HEK293 (cell line): ENCODE results near the gene KPNA6.

Experiments used
- CTCF ChIA-PET: fragments of 350-600 bp; formaldehyde crosslinking; extraction: SDS; loops from one replicate; lab custom pipeline; 2021; ENCODE audit warnings: antibody characterized with exemption; lab: Yijun Ruan, JAX
- POLR2A ChIA-PET: fragments of 300-600 bp; formaldehyde crosslinking; extraction: SDS; loops from one replicate; lab custom pipeline; 2020; ENCODE audit warnings: antibody characterized with exemption, inconsistent platforms; lab: Yijun Ruan, JAX
- H3K27ac ChIP-seq: fragments of 200-500 bp; sonication (Bioruptor generic); 2 replicates; pipeline ENCODE4 v1.5.1; 2014; ENCODE audit warnings: low read depth, low read length, control low read depth, inconsistent platforms; ENCODE audit errors: extremely low read depth
- H3K36me3 ChIP-seq, 2 experiments: fragments of 200-500 bp in 1 of 2; sonication (Bioruptor generic) in 1 of 2; 1 replicate in 1 of 2; 2 replicates in 1 of 2; pipeline ENCODE4 v1.5.1; 2014 to 2017; ENCODE audit warnings: inconsistent platforms in 2 of 2, low read length in 2 of 2; ENCODE audit not compliant: control insufficient read depth in 2 of 2, insufficient read depth in 1 of 2
- H3K4me1 ChIP-seq: fragments of 200-500 bp; sonication (Bioruptor generic); 2 replicates; pipeline ENCODE4 v1.5.1; 2014; ENCODE audit warnings: mild to moderate bottlenecking, low read length, inconsistent platforms; ENCODE audit not compliant: control insufficient read depth, insufficient read depth
- H3K4me3 ChIP-seq: 2 replicates; pipeline ENCODE4 v1.5.1; 2011; ENCODE audit warnings: low read depth, mild to moderate bottlenecking, control low read depth, low read length, moderate library complexity
- H3K9me3 ChIP-seq: fragments of 200-500 bp; sonication (Bioruptor generic); 2 replicates; pipeline ENCODE4 v1.5.1; 2014; ENCODE audit warnings: low read depth, low read length, inconsistent platforms; ENCODE audit not compliant: control insufficient read depth, insufficient read depth
- BCL6B ChIP-seq: fragments of 450-650 bp; formaldehyde crosslinking; IDR thresholded peaks from 2 replicates; pipeline ENCODE4 v1.5.1; 2017; ENCODE audit warnings: missing biosample characterization, missing genetic modification characterization
- KLF16 ChIP-seq: fragments of 450-650 bp; formaldehyde crosslinking; IDR thresholded peaks from 2 replicates; pipeline ENCODE4 v1.5.1; 2017; ENCODE audit warnings: missing biosample characterization, missing genetic modification characterization
- KLF17 ChIP-seq: fragments of 450-650 bp; formaldehyde crosslinking; IDR thresholded peaks from 2 replicates; pipeline ENCODE4 v1.5.1; 2016; ENCODE audit warnings: missing biosample characterization, missing genetic modification characterization
- SCRT1 ChIP-seq: fragments of 450-650 bp; formaldehyde crosslinking; IDR thresholded peaks from 2 replicates; pipeline ENCODE4 v1.5.1; 2016; ENCODE audit warnings: missing biosample characterization, missing genetic modification characterization, borderline replicate concordance
- SCRT2 ChIP-seq: fragments of 450-650 bp; formaldehyde crosslinking; IDR thresholded peaks from 2 replicates; pipeline ENCODE4 v1.5.1; 2016; ENCODE audit warnings: missing biosample characterization, missing genetic modification characterization
- SETDB1 ChIP-seq: IDR thresholded peaks from one replicate; pipeline ENCODE4 v1.6.1; 2017; ENCODE audit warnings: mild to moderate bottlenecking, low read length, moderate library complexity, mixed read lengths; ENCODE audit not compliant: insufficient read length
- ZFP37 ChIP-seq: fragments of 450-650 bp; formaldehyde crosslinking; IDR thresholded peaks from 2 replicates; pipeline ENCODE4 v1.5.1; 2016; ENCODE audit warnings: missing biosample characterization, missing genetic modification characterization
- ZIC2 ChIP-seq: fragments of 450-650 bp; formaldehyde crosslinking; IDR thresholded peaks from 2 replicates; pipeline ENCODE4 v1.5.1; 2016; ENCODE audit warnings: missing biosample characterization, missing genetic modification characterization
- ZNF112 ChIP-seq: fragments of 450-650 bp; formaldehyde crosslinking; IDR thresholded peaks from 2 replicates; pipeline ENCODE4 v1.5.0; 2017; ENCODE audit warnings: missing biosample characterization, missing genetic modification characterization
- ZNF394 ChIP-seq: fragments of 450-650 bp; formaldehyde crosslinking; IDR thresholded peaks from 2 replicates; pipeline ENCODE4 v1.5.1; 2016; ENCODE audit warnings: missing biosample characterization, missing genetic modification characterization, mild to moderate bottlenecking, moderate library complexity, borderline replicate concordance
- ZNF580 ChIP-seq: fragments of 450-650 bp; formaldehyde crosslinking; IDR thresholded peaks from 2 replicates; pipeline ENCODE4 v1.5.1; 2016; ENCODE audit warnings: missing biosample characterization, missing genetic modification characterization
- ZNF658 ChIP-seq: fragments of 450-650 bp; formaldehyde crosslinking; IDR thresholded peaks from 2 replicates; pipeline ENCODE4; 2016; ENCODE audit warnings: missing biosample characterization, missing genetic modification characterization
- ZNF792 ChIP-seq: fragments of 450-650 bp; formaldehyde crosslinking; IDR thresholded peaks from 2 replicates; pipeline ENCODE4 v1.5.1; 2016; ENCODE audit warnings: missing biosample characterization, missing genetic modification characterization
- TF ChIP-seq, protein P1 (sequence below): fragments of 450-650 bp; formaldehyde crosslinking; conservative IDR thresholded peaks from 2 replicates; pipeline ENCODE4 v1.5.1; 2016; ENCODE audit warnings: low read depth, missing biosample characterization, missing genetic modification characterization

Gene KPNA6

DNA sequence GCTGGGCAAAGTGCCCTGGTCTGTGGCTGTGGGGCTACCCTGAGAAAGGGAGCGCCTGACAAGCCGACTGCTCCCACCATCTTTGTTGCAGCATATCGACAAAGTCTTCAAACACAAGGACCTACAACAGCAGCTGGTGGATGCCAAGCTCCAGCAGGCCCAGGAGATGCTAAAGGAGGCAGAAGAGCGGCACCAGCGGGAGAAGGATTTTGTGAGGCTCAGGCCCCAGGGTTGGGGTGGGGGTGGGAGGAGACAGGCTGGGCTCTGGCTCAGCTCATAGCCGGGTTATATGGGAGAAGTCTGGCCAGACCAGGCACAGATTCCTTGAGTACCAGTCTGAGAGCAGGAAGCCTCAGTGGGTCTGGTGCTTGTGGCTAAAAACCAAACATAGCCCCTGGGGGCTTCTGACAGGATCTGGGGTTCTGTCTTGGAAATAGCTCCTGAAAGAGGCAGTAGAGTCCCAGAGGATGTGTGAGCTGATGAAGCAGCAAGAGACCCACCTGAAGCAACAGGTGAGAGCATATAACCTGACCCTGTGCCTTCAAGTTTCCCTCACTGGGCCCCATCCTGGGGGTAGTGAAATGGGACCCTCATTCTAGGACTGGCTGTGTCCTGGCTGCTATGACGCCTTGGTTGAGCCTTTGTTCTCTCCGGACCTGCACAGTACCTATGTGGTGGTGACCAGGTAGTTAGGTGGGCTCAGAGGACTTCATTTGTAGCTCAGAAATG is 84.5 kb downstream of the KPNA6 start:
- POLR2A ChIA-PET, result interaction anchor here (1.6 to 2.8 kb wide), 2 partner anchors 10 to 13 kb away, joined by 5 to 15 read pairs; partner anchors contain the start of gene TXLNA
- Histone ChIP-seq H3K36me3 (peaks cover 49 to 100% of the 10 kb centered on the region in 2 experiments), H3K4me3 (no peak overlapping the region), H3K9me3 (no peaks in the 10 kb centered on the region), H3K4me1 (no peaks in the 10 kb centered on the region), H3K27ac (no peak overlapping the region)
- peak; percentile 78; the same call in 1 of the 2 replicates for TF ChIP-seq SCRT1 (tag by site-specific recombination)
- TF ChIP-seq BCL6B (tag by site-specific recombination), result no peak
- no peak for TF ChIP-seq ZFP37 (tag by site-specific recombination)
- no peak for TF ChIP-seq SETDB1
- TF ChIP-seq SCRT2 (tag by site-specific recombination), result peak; percentile 94
- CTCF ChIA-PET, result interaction anchor here (0.6 kb wide), 1 partner anchor 217 kb away, joined by 3 read pairs; no protein-coding TSS in a partner anchor

DNA sequence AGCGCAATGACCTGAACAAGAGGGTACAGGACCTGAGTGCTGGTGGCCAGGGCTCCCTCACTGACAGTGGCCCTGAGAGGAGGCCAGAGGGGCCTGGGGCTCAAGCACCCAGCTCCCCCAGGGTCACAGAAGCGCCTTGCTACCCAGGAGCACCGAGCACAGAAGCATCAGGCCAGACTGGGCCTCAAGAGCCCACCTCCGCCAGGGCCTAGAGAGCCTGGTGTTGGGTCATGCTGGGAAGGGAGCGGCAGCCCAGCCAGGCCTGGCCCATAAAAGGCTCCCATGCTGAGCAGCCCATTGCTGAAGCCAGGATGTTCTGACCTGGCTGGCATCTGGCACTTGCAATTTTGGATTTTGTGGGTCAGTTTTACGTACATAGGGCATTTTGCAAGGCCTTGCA is 87.1 kb downstream of the KPNA6 start:
- POLR2A ChIA-PET, result interaction anchor here (1.1 to 1.2 kb wide), 2 partner anchors 122 to 141 kb away, joined by 3 read pairs; partner anchors contain the start of gene MARCKSL1
- no peak overlapping the region for H3K27ac ChIP-seq
- H3K9me3 ChIP-seq, result no peaks in the 10 kb centered on the region
- CTCF ChIA-PET, result no interaction called here
- peaks cover 27 to 91% of the 10 kb centered on the region in 2 experiments for H3K36me3 ChIP-seq
- no peak overlapping the region for H3K4me3 ChIP-seq
- no peaks in the 10 kb centered on the region; the same call in 1 of the 2 replicates for H3K4me1 ChIP-seq
- no peak for TF ChIP-seq ZNF394
- no peak for TF ChIP-seq ZNF792 (tag by site-specific recombination)
- TF ChIP-seq KLF16 (tag by site-specific recombination), result no peak
- TF ChIP-seq ZIC2 (tag by site-specific recombination), result peak; percentile 90
- no peak for TF ChIP-seq ZNF112 (tag by site-specific recombination)
- TF ChIP-seq, all 188 proteins: peak for 1

GRCh38 chr1:32195531-32195930 is 87.7 kb downstream of the KPNA6 start:
- ChIA-PET POLR2A (interaction anchor here (0.5 to 5.0 kb wide), 6 partner anchors 7 to 140 kb away, joined by 3 to 25 read pairs (median 4); partner anchors contain the start of genes MARCKSL1 and TXLNA), CTCF (no interaction called here)
- no peak overlapping the region for H3K27ac ChIP-seq
- no peaks in the 10 kb centered on the region; the same call in 1 of the 2 replicates for H3K4me1 ChIP-seq
- TF ChIP-seq, protein P1, sequence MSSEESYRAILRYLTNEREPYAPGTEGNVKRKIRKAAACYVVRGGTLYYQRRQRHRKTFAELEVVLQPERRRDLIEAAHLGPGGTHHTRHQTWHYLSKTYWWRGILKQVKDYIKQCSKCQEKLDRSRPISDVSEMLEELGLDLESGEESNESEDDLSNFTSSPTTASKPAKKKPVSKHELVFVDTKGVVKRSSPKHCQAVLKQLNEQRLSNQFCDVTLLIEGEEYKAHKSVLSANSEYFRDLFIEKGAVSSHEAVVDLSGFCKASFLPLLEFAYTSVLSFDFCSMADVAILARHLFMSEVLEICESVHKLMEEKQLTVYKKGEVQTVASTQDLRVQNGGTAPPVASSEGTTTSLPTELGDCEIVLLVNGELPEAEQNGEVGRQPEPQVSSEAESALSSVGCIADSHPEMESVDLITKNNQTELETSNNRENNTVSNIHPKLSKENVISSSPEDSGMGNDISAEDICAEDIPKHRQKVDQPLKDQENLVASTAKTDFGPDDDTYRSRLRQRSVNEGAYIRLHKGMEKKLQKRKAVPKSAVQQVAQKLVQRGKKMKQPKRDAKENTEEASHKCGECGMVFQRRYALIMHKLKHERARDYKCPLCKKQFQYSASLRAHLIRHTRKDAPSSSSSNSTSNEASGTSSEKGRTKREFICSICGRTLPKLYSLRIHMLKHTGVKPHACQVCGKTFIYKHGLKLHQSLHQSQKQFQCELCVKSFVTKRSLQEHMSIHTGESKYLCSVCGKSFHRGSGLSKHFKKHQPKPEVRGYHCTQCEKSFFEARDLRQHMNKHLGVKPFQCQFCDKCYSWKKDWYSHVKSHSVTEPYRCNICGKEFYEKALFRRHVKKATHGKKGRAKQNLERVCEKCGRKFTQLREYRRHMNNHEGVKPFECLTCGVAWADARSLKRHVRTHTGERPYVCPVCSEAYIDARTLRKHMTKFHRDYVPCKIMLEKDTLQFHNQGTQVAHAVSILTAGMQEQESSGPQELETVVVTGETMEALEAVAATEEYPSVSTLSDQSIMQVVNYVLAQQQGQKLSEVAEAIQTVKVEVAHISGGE (tag by site-specific recombination), result no peak
- TF ChIP-seq ZNF580 (no peak), KLF17 (tag by site-specific recombination) (no peak), ZNF658 (no peak)
- TF ChIP-seq, all 188 proteins: peak for 0
- H3K9me3 ChIP-seq, result no peaks in the 10 kb centered on the region
- no peak overlapping the region for H3K4me3 ChIP-seq
- peaks cover 23 to 85% of the 10 kb centered on the region in 2 experiments; a peak in 2 of 3 replicates for H3K36me3 ChIP-seq
